H1 (cell line): Measurements from ENCODE around the gene SLC27A2.

Experiments used
- CTCF ChIP-seq, 3 experiments: IDR thresholded peaks; 1 replicate in 2 of 3; 2 replicates in 1 of 3; pipeline versions ENCODE4 v1.5.1 to v1.6.1; 2011; ENCODE audit warnings: low read length in 3 of 3, mild to moderate bottlenecking in 3 of 3, inconsistent platforms in 2 of 3, low read depth in 1 of 3, moderate library complexity in 1 of 3; ENCODE audit not compliant: insufficient read depth in 1 of 3; ENCODE audit errors: control extremely low read depth in 1 of 3
- GTF2F1 ChIP-seq: IDR thresholded peaks from 2 replicates; pipeline ENCODE4 v1.6.1; 2012; ENCODE audit warnings: low read depth, low read length, improper control_type of control experiment, borderline replicate concordance
- MAX ChIP-seq: IDR thresholded peaks from 2 replicates; pipeline ENCODE4 v1.6.1; 2012; ENCODE audit warnings: inconsistent platforms
- POLR2A ChIP-seq, 2 experiments: IDR thresholded peaks; 1 replicate in 1 of 2; 2 replicates in 1 of 2; pipeline ENCODE4 v1.6.1; 2011; ENCODE audit warnings: low read depth in 2 of 2, low read length in 2 of 2, mild to moderate bottlenecking in 2 of 2; ENCODE audit errors: control extremely low read depth in 1 of 2
- TAF1 ChIP-seq: IDR thresholded peaks from 2 replicates; pipeline ENCODE4 v1.6.1; 2011; ENCODE audit warnings: mild to moderate bottlenecking, low read depth, low read length
- TBP ChIP-seq: IDR thresholded peaks from 2 replicates; pipeline ENCODE4 v1.6.1; 2011; ENCODE audit warnings: low read depth, low read length, improper control_type of control experiment

GRCh38 chr15:50219820-50220219, 37.8 kb downstream of the SLC27A2 start:
- TF ChIP-seq CTCF (IDR thresholded peaks at IDR 0.05; ENCODE audit: control extremely low read depth in 1 of 3, insufficient read depth in 1 of 3, low read depth in 1 of 3, low read length in 3 of 3) (no peak), GTF2F1 (no peak), TAF1 (no peak), MAX (no peak), POLR2A (IDR thresholded peaks at IDR 0.05; ENCODE audit: control extremely low read depth in 1 of 2, low read depth in 2 of 2, low read length in 2 of 2) (no peak), TBP (no peak)
